GM21515 (cell line): Measurements from ENCODE around the gene NAA20.
A peak's percentile ranks its signal among the peaks of the same experiment; 100 is the strongest.

Source experiments
- ATAC-seq: cut with Tn5 transposase; IDR thresholded peaks from one replicate; pipeline ENCODE4 v1.9.1; 2021; ENCODE audit not compliant: unreplicated experiment

NAA20 gene, protein sequence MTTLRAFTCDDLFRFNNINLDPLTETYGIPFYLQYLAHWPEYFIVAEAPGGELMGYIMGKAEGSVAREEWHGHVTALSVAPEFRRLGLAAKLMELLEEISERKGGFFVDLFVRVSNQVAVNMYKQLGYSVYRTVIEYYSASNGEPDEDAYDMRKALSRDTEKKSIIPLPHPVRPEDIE

DNA sequence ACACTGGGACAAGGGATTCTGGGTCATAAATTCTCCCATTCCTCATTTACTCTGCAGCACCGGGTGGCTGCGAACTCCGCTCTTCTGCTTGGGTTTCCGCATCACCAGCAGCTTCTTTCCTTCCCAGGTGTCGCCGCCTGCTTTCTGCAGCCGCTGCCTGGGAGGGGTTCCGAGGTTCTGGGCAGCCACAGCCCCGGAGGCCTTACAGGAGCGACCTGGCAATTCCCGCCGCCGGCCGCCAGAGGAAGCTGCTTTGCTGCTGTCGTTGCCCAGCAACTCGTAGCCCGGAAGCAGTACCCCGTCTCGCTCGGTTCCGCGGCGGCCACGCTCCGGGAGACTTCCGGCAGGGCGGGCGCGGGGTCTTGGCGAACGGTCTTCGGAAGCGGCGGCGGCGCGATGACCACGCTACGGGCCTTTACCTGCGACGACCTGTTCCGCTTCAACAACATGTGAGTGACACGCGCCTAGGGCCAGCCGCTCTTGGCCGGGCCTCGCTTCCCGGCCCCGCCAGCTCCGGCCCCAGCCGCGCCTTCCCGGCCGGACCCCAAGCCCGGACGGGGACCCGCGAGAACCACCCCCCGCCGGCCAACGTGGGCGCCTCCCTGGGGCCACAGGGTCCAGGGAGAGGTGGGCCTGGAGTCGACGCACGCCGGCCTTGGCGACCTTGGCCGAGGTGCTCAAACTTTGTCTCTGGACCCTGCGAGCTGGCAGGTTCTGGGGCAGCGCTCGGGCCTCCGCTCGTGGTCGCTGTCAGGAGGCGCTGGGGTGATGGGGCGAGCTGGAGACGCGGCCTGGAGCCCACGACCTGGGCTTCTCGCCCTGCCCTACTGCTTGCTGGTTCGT lies at the start of gene NAA20:
Gene NAA20 (plus strand): TSS at position 362 of the 843 bp plus-strand sequence. CDS start 35 bp downstream, at position 397.
- peak; percentile 99 for ATAC-seq

DNA sequence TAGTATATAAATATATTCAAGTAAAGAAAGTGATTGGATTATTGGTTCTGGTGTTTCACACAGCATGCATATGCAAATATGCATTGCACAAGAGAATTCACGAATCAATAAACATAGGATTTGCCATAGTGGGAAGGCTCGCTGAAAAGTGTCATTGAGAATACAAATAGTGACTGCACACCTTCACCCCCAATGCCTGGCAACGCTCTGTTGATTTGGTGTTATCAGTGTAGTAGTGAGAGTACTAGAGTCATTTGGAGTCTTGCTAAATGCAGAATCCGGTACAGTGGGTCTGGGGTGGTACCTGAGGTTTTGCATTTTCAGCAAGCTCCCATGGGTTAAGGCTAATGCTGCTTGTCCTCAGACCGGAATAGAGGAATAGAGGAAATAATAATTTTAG lies 49.7 kb upstream of the NAA20 start:
- ATAC-seq = no peak

DNA sequence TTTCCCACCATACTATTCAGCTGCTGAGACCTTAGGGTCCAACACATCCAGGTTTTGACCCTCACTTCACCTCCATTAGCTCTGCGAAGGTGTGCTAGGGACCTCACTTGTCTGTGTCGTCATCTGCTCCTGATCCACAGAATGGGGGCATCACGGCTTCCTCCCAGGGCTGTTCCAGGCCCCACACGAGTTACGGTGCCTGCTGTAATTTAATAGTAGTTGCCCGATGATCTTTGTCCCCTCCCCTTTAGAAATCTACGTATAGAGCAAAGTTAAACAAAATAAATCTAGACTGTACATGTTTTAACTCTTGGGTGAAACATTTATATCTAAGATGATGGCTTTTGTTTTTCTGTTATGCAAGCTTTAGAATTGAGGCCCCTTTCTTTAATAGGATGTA lies 49.1 kb upstream of the NAA20 start:
- ATAC-seq = no peak

DNA sequence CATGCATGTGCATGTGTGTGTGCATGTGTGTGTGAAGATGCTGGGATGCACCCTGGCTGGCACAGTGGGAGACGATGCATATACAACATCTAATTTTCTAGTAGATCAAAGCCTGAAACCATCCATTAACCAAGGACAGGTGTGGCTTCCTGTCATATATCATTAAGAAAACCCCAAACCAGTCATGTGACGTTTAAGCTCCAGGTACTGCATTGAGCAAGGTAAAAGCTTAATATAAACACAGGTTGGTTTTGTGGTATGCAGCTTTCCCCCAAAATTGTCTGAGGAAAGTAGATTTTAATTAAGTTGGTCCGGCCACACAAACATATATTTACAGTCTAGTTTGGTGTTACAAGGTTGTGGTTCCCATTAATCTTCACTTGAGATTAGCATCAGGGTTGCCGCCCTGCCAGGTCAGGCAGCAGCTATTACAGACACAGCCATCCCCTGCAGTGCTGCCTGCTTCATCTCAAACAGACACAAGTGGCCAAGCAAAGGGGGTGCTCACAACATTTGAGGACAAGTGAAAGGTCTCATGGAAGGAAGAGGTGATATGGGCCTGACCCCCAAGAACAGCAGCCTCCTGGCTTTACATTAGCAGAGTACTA lies 48.6 kb upstream of the NAA20 start:
- no peak for ATAC-seq

DNA sequence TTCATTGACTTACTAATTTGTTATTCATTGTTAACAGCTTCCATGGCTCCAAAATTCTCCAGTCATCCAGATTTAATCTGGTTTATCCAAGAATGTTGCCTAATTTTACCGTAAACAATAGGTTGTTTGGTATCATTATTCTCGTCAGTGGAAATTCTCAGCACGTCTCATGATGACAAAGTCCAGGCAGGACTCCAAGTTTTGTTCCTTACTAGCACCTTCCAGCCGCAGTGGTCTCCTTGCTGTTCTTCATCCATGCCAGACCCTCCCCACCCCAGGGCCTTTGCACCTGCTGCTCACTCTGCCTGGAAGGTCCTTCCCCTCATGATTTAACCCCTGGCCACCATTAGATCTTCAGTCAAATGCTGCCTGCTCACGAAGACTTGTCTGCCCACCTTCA lies 48.1 kb upstream of the NAA20 start:
- ATAC-seq = no peak

DNA sequence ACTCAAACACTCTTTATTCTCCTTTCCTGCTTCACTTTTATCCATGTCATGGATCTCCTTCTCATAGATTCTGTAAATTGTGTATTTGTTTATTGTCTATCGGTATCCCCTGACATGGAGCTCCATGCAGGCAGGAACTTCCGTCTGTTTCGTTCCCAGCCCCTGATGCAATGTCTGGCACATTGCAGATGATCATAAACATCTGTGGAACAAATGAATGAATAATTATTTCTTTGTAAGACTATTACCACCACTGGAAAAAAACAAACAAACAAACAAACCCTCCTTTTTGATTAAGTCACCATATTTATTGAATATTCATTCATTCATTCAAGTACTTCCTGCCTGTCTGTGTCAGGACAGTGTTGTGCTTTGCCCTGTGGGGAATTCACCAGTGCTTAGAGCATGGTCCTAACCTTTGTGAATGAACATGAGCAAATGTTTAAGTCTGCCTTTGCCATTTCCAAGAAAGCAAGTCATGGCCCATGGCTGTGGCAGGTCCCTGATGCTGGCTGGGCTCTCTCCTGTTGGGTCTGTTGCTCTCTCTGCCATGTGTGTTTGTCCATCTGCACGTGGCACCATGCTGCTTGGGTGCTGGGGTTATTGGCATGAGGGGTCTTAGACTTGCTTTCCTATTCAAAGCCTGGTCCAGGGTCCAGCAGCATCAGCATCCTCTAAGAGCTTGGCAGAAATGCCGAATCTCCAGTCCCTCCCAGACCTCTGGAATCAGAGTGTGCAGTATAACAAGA lies 47.5 kb upstream of the NAA20 start:
- no peak for ATAC-seq

DNA sequence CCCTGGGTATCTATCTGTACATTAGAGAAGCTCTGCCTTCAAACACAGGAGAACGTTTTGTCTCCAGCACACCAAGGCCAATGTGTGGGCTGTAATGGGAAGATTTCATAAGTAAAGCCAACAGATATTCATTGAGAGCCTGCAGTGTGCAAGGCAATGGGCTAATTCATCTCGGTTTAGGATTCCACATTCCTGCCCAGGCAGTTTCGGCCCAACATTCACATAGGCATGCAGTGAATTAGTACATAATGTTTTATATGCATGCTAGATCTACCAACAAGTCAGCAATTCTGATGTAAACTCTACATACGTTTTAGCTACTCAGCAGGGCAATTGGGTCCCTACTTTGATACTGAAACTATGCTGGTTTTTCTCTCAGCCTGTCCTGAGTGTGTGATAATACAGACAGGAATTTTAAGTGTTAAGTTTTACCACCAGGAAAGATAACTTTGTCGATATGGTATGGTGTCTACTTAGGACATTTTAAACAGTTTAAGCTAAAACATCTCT lies 46.9 kb upstream of the NAA20 start:
- ATAC-seq = no peak

DNA sequence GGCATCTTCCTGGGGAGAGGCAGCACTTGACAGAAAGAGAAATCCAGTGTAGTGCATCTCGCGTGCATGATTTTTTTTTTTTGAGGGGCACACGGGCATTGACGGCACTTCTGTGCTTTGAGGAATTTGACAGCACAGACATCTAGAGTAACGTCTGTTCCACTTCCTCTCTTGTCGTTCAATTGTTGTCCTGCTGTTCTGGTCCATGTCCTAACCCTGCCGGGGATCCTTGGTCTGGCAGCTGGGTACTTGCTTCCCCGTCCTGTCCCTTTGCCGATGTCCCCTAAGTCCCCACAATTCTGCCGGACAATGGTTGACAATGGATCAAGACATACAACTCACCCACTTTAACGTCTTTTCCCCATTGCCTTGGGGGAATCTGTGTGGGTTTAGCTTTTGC lies 46.0 kb upstream of the NAA20 start:
- no peak for ATAC-seq

DNA sequence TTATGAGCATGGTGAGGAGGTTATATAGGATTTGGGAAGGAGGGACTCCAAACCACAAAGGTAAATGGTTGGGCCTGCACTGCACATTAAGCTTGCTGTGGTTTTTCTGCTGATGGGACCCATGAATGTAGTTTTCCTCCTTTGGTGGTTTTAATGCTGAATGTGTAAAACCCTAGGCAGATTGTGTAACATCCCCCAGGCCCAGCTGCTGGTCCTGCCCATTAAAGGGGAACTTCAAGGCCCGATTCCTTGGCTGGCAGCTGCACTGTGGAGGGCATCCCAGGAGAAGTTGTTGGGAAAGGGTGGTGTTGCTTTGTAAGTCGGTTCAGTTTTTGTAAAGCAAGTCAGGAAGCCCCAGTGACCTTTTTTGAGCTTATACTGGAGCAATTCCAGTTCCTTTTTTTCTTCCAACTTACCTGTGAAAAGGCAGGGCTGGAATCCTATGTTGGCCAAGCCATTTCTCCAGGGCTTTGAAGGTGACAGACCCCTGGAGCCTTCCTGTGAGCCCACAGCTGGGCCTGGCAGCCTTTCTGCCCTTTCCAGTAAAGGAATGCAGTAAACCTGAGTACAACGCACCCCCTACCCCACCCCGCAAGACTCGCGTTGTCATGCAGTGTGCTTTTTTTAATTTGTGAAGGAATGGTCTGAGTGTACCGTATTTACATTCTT lies 43.1 kb upstream of the NAA20 start:
- no peak for ATAC-seq

DNA sequence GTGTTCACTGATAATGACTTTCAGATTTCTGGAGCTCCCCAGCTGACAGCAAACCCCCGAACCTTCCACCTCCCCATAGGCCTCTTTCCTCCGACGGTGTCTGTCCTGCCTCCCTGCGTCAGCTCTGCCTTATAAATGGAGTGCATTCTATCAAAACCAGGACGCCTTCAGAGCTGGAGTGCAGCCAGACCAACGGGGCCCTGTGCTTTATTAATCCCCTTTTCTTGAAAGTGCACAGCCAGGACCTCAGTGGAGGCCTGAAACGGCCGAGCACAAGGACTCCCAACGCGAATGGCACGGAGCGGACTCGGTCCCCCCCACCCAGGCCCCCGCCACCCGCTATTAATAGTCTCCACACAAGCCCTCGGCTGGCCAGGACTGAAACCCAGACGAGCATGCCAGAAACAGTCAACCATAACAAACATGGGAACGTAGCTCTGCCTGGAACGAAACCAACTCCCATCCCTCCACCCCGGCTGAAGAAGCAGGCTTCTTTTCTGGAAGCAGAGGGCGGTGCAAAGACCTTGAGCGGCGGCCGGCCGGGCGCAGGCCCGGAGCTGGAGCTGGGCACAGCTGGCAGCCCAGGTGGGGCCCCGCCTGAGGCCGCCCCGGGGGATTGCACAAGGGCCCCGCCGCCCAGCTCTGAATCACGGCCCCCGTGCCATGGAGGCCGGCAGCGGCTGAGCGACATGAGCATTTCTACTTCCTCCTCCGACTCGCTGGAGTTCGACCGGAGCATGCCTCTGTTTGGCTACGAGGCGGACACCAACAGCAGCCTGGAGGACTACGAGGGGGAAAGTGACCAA lies 42.3 kb upstream of the NAA20 start:
- ATAC-seq = no peak

DNA sequence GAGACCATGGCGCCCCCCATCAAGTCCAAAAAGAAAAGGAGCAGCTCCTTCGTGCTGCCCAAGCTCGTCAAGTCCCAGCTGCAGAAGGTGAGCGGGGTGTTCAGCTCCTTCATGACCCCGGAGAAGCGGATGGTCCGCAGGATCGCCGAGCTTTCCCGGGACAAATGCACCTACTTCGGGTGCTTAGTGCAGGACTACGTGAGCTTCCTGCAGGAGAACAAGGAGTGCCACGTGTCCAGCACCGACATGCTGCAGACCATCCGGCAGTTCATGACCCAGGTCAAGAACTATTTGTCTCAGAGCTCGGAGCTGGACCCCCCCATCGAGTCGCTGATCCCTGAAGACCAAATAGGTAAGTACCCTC lies 41.7 kb upstream of the NAA20 start:
- no peak for ATAC-seq

DNA sequence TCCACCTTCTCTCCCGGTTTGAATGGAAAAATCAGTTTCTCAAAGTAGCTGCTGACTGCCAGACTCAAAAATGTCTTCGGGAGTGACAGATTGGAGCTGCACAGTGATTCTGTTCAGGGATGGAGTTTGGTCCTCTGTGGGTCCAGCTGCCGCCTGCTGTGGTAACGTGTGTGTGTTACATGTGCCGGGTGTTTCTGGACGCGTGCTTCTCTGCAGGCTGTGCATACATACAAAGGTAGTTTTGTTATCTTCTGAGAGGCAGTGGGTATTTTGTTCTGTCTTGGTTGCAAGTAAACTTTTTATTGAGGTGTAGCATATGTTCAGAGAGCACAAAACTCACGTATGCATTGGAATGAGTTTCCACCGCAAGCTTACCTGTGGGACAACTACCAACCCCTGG lies 41.3 kb upstream of the NAA20 start:
- no peak for ATAC-seq

DNA sequence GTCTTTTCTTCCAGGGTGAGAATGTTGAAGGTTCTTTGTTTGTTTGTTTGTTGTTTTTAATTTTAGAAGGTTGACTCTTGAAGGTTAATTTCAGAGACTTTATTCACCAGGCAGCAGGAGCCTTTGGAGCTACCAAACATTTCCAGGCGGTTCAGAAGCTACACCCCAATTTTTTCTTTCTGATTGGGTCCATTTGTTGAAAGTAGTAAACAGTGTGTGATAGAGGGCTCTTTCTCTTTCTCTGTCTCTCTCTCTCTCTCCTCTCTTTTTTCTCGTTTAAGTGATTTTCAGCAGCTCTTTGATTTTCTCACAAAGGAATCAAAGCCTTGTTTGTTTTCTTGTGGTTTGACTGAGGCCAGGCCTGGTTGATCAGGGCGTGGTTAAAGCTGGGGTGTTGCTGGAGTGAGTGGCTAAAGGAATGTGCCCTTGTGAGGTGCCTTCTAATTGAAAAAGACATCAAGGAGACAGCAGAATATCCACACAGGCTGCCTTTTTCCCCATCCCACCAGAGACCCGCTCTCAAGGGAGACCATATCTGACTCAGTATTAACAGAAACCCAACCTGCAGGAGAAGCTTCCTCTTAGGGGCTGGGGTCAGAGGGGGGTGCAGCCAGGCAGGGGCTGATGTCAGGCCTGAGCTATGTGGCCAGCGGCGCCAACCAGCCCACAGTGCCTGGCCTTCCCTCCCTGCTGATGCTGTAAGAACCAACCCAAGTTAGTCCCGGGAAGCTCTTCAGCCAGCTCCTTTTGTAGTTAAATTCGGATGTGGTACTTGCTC lies 40.4 kb upstream of the NAA20 start:
- ATAC-seq = no peak

DNA sequence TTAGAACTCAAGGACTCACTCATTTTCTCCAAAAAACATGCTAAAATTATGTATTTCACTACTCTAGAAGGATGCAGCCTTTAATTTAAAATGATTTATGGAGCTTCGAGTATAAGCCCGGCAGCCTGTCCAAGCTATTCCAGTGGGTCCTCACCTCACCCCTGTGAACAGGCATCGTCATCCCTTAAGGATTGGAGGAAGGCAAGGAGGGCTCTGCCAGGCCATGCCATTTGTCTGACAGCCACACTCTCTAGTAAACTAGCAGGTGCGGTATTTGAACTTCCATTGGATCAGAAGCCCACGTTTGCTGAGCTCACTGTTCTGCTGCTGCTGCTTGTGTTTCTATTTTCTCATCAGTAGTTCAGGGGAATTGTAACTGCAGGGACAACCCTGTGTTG lies 39.8 kb upstream of the NAA20 start:
- no peak for ATAC-seq

DNA sequence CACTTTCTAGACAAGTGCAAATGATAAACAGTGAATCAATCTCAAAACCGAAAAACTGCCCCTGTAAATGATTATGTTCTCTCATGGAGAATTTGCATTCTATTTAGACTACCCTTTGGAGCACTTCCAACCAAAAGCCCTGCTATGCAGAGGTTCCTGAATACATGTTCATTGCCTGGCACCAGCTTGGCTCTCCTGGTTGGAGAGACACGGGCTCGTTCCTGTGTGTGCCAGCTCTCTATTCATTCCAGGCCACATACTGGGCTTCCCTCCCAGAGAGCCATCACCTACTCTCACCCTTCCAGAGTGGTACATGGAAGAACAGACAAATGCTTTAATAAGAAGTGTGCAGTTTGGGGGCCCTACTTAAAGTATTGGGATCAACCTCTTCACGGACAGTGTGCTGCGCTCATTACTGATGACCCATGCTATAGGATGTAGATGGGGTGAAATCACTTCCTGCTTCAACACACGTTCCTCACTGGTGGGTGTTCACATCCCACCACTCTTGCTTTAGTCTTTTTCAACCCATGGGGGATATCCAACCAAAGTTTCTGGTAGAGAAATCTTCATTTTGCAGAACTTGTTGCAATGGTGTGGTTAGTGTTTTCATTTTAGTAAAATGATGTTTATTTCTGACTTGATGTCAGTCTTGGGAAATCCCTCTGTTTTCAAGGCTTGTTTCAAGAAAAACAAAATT lies 38.5 kb upstream of the NAA20 start:
- ATAC-seq = no peak

DNA sequence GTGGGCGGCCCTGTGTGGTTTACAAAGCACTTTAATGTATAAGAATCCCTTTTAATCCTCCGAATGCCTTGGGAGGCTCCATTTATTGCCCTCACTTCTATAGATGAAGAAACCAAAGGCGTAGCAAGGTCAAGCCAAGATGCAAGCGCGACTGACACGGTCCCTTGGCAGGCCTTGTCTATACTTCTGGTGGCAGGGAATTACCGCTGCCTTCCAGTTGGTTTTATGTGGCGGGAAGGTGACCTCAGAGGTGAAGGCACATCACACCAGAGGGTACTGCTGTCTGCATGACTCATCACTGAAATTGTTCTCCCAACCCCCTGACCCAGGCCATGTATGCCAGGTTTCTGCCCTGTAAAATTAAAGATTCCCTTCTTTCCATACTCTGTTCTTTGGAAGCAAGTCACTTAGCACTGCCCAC lies 36.1 kb upstream of the NAA20 start:
- no peak for ATAC-seq

DNA sequence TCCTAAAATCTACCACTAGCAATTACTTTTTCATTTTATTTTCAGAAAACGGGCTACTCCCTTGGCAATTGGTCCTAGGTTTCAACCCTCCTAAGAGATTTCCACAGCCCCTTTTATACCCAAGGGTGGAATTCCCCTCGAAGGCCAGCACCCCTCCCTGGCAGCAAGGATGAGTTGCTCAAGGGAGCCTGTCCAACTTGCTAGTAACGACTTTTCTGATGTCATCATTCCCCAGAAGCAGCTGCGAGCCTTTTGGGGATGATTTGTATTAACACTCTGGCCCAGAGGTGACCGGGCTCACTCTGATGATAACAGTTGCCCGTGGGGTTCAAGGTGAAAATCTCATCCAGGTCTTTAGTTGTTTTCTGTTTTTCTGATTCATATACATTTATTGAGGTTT lies 30.7 kb upstream of the NAA20 start:
- no peak for ATAC-seq

DNA sequence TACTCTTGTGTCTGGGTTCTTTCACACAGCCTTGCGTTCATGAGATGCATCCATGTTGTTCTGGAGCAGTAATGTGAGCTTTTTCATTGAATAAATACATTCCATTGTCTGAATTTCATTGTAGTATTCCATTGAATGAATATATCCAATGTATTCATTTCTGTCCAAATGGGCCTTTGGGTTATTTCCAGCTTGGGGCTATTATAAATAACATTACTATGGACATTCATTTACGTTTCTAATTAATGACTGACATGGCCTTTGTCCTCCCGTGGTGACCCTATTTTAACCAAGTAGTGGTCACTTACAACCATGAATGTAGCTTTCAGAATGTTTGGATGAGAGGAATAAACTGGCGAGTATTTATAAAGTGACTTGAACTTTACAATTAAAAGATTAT lies 30.1 kb upstream of the NAA20 start:
- ATAC-seq = no peak

DNA sequence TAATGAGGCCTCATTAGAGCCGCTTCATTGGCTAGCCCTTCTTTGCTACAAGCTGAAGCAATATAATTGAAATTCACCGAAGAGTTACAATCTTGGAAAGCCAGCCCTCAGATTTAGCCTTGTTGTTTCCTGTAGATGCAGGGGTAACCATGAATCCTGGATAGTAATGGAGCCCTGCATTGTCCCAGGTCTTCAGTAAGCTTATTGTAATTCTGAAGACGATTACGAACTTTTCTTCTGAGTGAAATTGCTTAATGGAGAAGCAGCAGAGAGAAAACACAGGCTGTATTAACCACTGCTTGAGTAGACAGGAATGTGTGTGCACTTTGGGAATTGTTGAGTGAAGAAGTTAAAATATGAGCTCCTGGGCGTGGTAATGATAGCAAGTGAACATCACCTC lies 26.3 kb upstream of the NAA20 start:
- no peak for ATAC-seq
